CD14-positive monocyte (primary cell): ENCODE measurements around the gene L3MBTL4. TPM values are rescaled to one million over a fixed set of nuclear protein-coding genes. Genes with fewer than 3 reads are reported as not detected.
"Not testable (repeated sequence)": the region's sequence is repeated elsewhere in the genome, so short reads cannot be mapped to it uniquely, and the experiment has no call there.

Experiments
- DNase-seq, 3 donors: peaks; one replicate each; pipeline ENCODE4 v3.0.0-alpha.2; 2011 to 2022
- H2AFZ ChIP-seq: 2 replicates; pipeline ENCODE4 v1.6.0; 2012; ENCODE audit warnings: mild to moderate bottlenecking, low read depth, low read length, inconsistent platforms; ENCODE audit not compliant: insufficient read depth, poor library complexity, severe bottlenecking
- H3K27ac ChIP-seq, 2 donors: 1 replicate in 1 of 2; 2 replicates in 1 of 2; pipeline ENCODE4 v1.5.1; 2012 to 2013; ENCODE audit warnings: low read length in 2 of 2, control low read depth in 1 of 2, inconsistent platforms in 1 of 2, low read depth in 1 of 2, mild to moderate bottlenecking in 1 of 2
- H3K27me3 ChIP-seq, 2 donors: one replicate each; pipeline versions ENCODE4 v1.6.0 to v1.6.1; 2011 to 2013; ENCODE audit warnings: low read length in 2 of 2; ENCODE audit not compliant: control insufficient read depth in 2 of 2, insufficient read depth in 2 of 2
- H3K36me3 ChIP-seq, 2 donors: replicated peaks in 1 of 2; 1 replicate in 1 of 2; 2 replicates in 1 of 2; pipeline versions ENCODE4 v1.5.1 to v1.6.1; 2012 to 2013; ENCODE audit warnings: low read length in 2 of 2, control low read depth in 1 of 2, inconsistent platforms in 1 of 2, mild to moderate bottlenecking in 1 of 2; ENCODE audit not compliant: insufficient read depth in 2 of 2, control insufficient read depth in 1 of 2
- H3K4me1 ChIP-seq, 2 donors: 1 replicate in 1 of 2; 2 replicates in 1 of 2; pipeline versions ENCODE4 v1.5.1 to v1.6.1; 2012 to 2013; ENCODE audit warnings: low read length in 2 of 2, control low read depth in 1 of 2, inconsistent platforms in 1 of 2, mild to moderate bottlenecking in 1 of 2, moderate library complexity in 1 of 2; ENCODE audit not compliant: insufficient read depth in 2 of 2, control insufficient read depth in 1 of 2
- H3K4me2 ChIP-seq: replicated peaks from 2 replicates; pipeline ENCODE3; 2012; ENCODE audit warnings: low read length, moderate library complexity, mild to moderate bottlenecking; ENCODE audit not compliant: poor library complexity, severe bottlenecking; ENCODE audit errors: extremely low read depth
- H3K4me3 ChIP-seq, 3 experiments: fragments of 200-600 bp in 1 of 3; sonication (generic) in 1 of 3; replicated peaks in 1 of 3; 1 replicate in 2 of 3; 2 replicates in 1 of 3; pipeline ENCODE4 v1.5.1; 2011 to 2013; ENCODE audit warnings: low read length in 3 of 3, mild to moderate bottlenecking in 3 of 3, control low read depth in 2 of 3, low read depth in 2 of 3, inconsistent platforms in 1 of 3, moderate library complexity in 1 of 3
- H3K79me2 ChIP-seq: 2 replicates; pipeline ENCODE4 v1.6.0; 2012; ENCODE audit warnings: mild to moderate bottlenecking, control low read depth, inconsistent platforms, low read length, moderate library complexity; ENCODE audit not compliant: insufficient read depth
- H3K9ac ChIP-seq: 2 replicates; pipeline ENCODE4 v1.6.0; 2017; ENCODE audit warnings: low read length, mild to moderate bottlenecking; ENCODE audit not compliant: insufficient read depth, poor library complexity, severe bottlenecking
- H3K9me3 ChIP-seq, 2 donors: replicated peaks in 1 of 2; 1 replicate in 1 of 2; 2 replicates in 1 of 2; pipeline versions ENCODE4 v1.5.1 to v1.6.1; 2012 to 2013; ENCODE audit warnings: low read length in 2 of 2, control low read depth in 1 of 2; ENCODE audit not compliant: control insufficient read depth in 1 of 2, insufficient read depth in 1 of 2
- H4K20me1 ChIP-seq: 2 replicates; pipeline ENCODE4 v1.6.0; 2012; ENCODE audit warnings: mild to moderate bottlenecking, low read length, control low read depth, moderate library complexity; ENCODE audit not compliant: insufficient read depth
- H3K27ac Mint-ChIP-seq, 7 donors: one replicate each; pipeline ENCODE4 v1.8.0; 2020; ENCODE audit warnings: mild to moderate bottlenecking in 7 of 7, mixed read lengths in 7 of 7, moderate library complexity in 6 of 7, inconsistent platforms in 2 of 7
- H3K27me3 Mint-ChIP-seq, 3 donors: one replicate each; pipeline ENCODE4 v1.8.0; 2021 to 2022; ENCODE audit warnings: low read depth in 3 of 3, mild to moderate bottlenecking in 3 of 3, mixed read lengths in 3 of 3, moderate library complexity in 3 of 3, inconsistent platforms in 1 of 3
- H3K36me3 Mint-ChIP-seq, 2 donors: one replicate each; pipeline ENCODE4 v1.8.0; 2020; ENCODE audit warnings: mixed read lengths in 2 of 2, inconsistent platforms in 1 of 2, mild to moderate bottlenecking in 1 of 2
- H3K4me1 Mint-ChIP-seq: one replicate; pipeline ENCODE4 v1.8.0; 2020; ENCODE audit warnings: mild to moderate bottlenecking, mixed read lengths
- H3K4me3 Mint-ChIP-seq, 2 donors: one replicate each; pipeline ENCODE4 v1.8.0; 2020; ENCODE audit warnings: mild to moderate bottlenecking in 2 of 2, mixed read lengths in 2 of 2, moderate library complexity in 1 of 2
- H3K9me3 Mint-ChIP-seq, 7 donors: one replicate each; pipeline ENCODE4 v1.8.0; 2020 to 2022; ENCODE audit warnings: mixed read lengths in 7 of 7, mild to moderate bottlenecking in 6 of 7, moderate library complexity in 6 of 7, inconsistent platforms in 2 of 7
- WGBS: methylation state at CpG from one replicate; pipeline ENCODE4 v1.1.5; 2013; ENCODE audit warnings: missing lambda C conversion rate; ENCODE audit not compliant: insufficient coverage; 5-methylcytosine and 5-hydroxymethylcytosine counted together
- intact Hi-C, 2 donors: fragments of 100-400 bp; cut with micrococcal nuclease; formaldehyde crosslinking; loops; one replicate each; pipeline versions ENCODE4 v1.15.0 to v1.15.1; 2023
- polyA plus RNA-seq, 3 donors: library from polyadenylated mRNA; depleted of rRNA in 1 of 3; unstranded in 2 of 3; stranded (reverse) in 1 of 3; fragments of 300-500 nt in 2 of 3; fragments of >200 nt in 1 of 3; fragmentation: Illumina TruSeq in 2 of 3; gene quantifications; 1 replicate in 2 of 3; 2 replicates in 1 of 3; pipeline ENCODE4 v1.2.3, GENCODE V29; 2012 to 2021
- TF ChIP-seq, protein P1 (sequence below): fragments of 200-600 bp; IDR thresholded peaks from one replicate; pipeline ENCODE4 v1.8.0; 2022; ENCODE audit warnings: antibody characterized with exemption, mild to moderate bottlenecking

Gene L3MBTL4
- polyA plus RNA-seq, 3 donors = 0.55 to 1.2 (median 0.72) TPM

DNA sequence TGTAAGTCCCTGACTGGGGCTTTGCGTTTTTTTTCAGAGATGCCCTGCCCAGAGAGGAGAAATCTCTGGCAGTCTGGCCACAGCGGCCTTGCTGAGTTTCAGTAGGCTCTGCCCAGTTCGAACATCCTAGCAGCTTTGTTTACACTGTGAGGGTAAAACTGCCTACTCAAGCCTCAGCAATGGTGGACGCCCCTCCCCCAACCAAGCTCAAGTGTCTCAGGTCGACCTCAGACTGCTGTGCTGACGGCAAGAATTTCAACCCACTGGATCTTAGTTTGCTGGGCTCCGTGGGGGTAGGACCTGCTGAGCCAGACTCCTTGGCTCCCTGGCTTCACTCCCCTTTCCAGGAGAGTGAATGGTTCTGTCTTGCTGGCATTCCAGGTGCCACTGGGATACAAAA is 31.7 kb downstream of the L3MBTL4 start:
- H3K27me3 ChIP-seq = no peaks in the 10 kb centered on the region
- H4K20me1 ChIP-seq = no peaks in the 10 kb centered on the region
- H3K9me3 ChIP-seq = peaks cover 0 to 21% of the 10 kb centered on the region in 2 donors
- no peak overlapping the region for H3K4me2 ChIP-seq
- Mint-ChIP-seq H3K4me3 (no peak overlapping the region), H3K36me3 (no peaks in the 10 kb centered on the region), H3K27me3 (no peaks in the 10 kb centered on the region), H3K9me3 (peaks cover 10 to 29% (median 17%) of the 10 kb centered on the region in 7 donors), H3K4me1 (no peaks in the 10 kb centered on the region), H3K27ac (no peak overlapping the region)
- TF ChIP-seq, protein P1, sequence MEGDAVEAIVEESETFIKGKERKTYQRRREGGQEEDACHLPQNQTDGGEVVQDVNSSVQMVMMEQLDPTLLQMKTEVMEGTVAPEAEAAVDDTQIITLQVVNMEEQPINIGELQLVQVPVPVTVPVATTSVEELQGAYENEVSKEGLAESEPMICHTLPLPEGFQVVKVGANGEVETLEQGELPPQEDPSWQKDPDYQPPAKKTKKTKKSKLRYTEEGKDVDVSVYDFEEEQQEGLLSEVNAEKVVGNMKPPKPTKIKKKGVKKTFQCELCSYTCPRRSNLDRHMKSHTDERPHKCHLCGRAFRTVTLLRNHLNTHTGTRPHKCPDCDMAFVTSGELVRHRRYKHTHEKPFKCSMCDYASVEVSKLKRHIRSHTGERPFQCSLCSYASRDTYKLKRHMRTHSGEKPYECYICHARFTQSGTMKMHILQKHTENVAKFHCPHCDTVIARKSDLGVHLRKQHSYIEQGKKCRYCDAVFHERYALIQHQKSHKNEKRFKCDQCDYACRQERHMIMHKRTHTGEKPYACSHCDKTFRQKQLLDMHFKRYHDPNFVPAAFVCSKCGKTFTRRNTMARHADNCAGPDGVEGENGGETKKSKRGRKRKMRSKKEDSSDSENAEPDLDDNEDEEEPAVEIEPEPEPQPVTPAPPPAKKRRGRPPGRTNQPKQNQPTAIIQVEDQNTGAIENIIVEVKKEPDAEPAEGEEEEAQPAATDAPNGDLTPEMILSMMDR = no peak
- 81% methylated on average over 7 of the region's 7 CpGs for WGBS
- no peak overlapping the region for H3K9ac ChIP-seq
- intact Hi-C loops = no loop called here
- no peak overlapping the region for H2AFZ ChIP-seq
- no peak overlapping the region for H3K27ac ChIP-seq
- H3K4me3 ChIP-seq = no peak overlapping the region
- no peaks in the 10 kb centered on the region for H3K79me2 ChIP-seq
- no peaks in the 10 kb centered on the region for H3K36me3 ChIP-seq
- no peak for DNase-seq
- no peaks in the 10 kb centered on the region for H3K4me1 ChIP-seq

DNA sequence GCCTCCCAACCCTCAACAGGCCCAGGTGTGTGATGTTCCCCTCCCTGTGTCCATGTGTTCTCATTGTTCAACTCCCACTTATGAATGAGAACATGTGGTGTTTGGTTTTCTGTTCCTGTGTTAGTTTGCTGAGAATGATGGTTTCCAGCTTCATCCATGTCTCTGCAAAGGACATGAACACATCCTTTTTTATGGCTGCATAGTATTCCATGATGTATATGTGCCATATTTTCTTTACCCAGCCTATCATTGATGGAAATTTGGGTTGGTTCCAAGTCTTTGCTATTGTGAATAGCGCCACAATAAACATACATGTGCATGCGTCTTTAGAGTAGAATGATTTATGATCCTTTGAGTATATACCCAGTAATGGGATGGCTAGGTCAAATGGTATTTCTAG is 37.2 kb downstream of the L3MBTL4 start:
- intact Hi-C loops, H3K4me2 ChIP-seq: not testable (repeated sequence)

More for the DNA sequence above, 37.2 kb downstream of the L3MBTL4 start:
- H3K4me3 Mint-ChIP-seq, H4K20me1 ChIP-seq, H3K4me1 Mint-ChIP-seq, H2AFZ ChIP-seq, H3K9ac ChIP-seq, H3K4me3 ChIP-seq, H3K27me3 Mint-ChIP-seq, DNase-seq, H3K79me2 ChIP-seq, H3K27ac ChIP-seq, H3K36me3 Mint-ChIP-seq, H3K4me1 ChIP-seq, H3K27ac Mint-ChIP-seq, H3K36me3 ChIP-seq, H3K27me3 ChIP-seq, H3K9me3 ChIP-seq: not testable (repeated sequence)
- peaks cover 11 to 35% (median 14%) of the 10 kb centered on the region in 7 donors for H3K9me3 Mint-ChIP-seq
- no CpG with 5 or more reads among the region's 2 CpGs for WGBS
